ENCODE data around the gene CRELD1.
"Not testable (repeated sequence)": the region's sequence is repeated elsewhere in the genome, so short reads cannot be mapped to it uniquely, and the experiment has no call there.

The CRELD1 gene

GRCh38 chr3:9933561-9934234, at the start of gene CRELD1:
TSS of gene CRELD1 (plus strand) at chr3:9933834. CDS start at chr3:9934439, 605 bp downstream.
- DNase-seq = peak; percentile 38 to 98 (median 94)

GRCh38 chr3:9884555-9885165, 49.0 kb upstream of the CRELD1 start:
- DNase-seq = no peak

- no peak for DNase-seq
Measured at GRCh38 chr3:9886328-9886727, 47.3 kb upstream of the CRELD1 start.

GRCh38 chr3:9887480-9887879, 46.2 kb upstream of the CRELD1 start:
- no peak for DNase-seq

GRCh38 chr3:9888540-9888939, 45.1 kb upstream of the CRELD1 start:
- DNase-seq = no peak

- DNase-seq = no peak
Measured at GRCh38 chr3:9889405-9889804, 44.2 kb upstream of the CRELD1 start.

GRCh38 chr3:9890249-9891071, 43.2 kb upstream of the CRELD1 start, which contains the start of gene JAGN1:
TSS of gene JAGN1 (plus strand) at chr3:9890610. CDS start at chr3:9890723, 113 bp downstream.
- peak; percentile 31 to 93 (median 83) for DNase-seq

- DNase-seq = no peak
Measured at GRCh38 chr3:9891072-9891622, 42.5 kb upstream of the CRELD1 start.

GRCh38 chr3:9893739-9894138, 39.9 kb upstream of the CRELD1 start:
- no peak for DNase-seq

- DNase-seq = not testable (repeated sequence)
Measured at GRCh38 chr3:9895715-9896114, 37.9 kb upstream of the CRELD1 start.

- DNase-seq = not testable (repeated sequence)
Measured at GRCh38 chr3:9896755-9897407, 36.8 kb upstream of the CRELD1 start.

- no peak for DNase-seq
Measured at GRCh38 chr3:9897408-9898372, 35.9 kb upstream of the CRELD1 start.

- no peak for DNase-seq
Measured at GRCh38 chr3:9898467-9899241, 35.0 kb upstream of the CRELD1 start.

- no peak for DNase-seq
Measured at GRCh38 chr3:9899289-9899791, 34.3 kb upstream of the CRELD1 start.

- not testable (repeated sequence) for DNase-seq
Measured at GRCh38 chr3:9900965-9901415, 32.6 kb upstream of the CRELD1 start.

- no peak for DNase-seq
Measured at GRCh38 chr3:9901967-9902366, 31.7 kb upstream of the CRELD1 start.

- no peak for DNase-seq
Measured at GRCh38 chr3:9902372-9903237, 31.0 kb upstream of the CRELD1 start, which contains the start of gene IL17RE. TSS of gene IL17RE (plus strand) at chr3:9902848. CDS start at chr3:9902933, 85 bp downstream.

GRCh38 chr3:9903238-9903624, 30.4 kb upstream of the CRELD1 start:
- no peak for DNase-seq
